Activated CD8-positive, alpha-beta memory T cell treated with anti-CD3 and anti-CD28 coated beads for 24 hours (primary cell): ENCODE data around the gene UCK1.
A peak's percentile ranks its signal among the peaks of the same experiment; 100 is the strongest.
"Not testable (repeated sequence)": the region's sequence is repeated elsewhere in the genome, so short reads cannot be mapped to it uniquely, and the experiment has no call there.

Experiments
- DNase-seq: peaks from one replicate; pipeline ENCODE4 v3.0.0-alpha.2; 2020

The UCK1 gene

GRCh38 chr9:131523086-131523388 is 8.0 kb downstream of the UCK1 start:
- DNase-seq = no peak

- DNase-seq = no peak
These were observed 8.6 kb downstream of the UCK1 start for GRCh38 chr9:131522257-131523085.

GRCh38 chr9:131521822-131522221 is 9.2 kb downstream of the UCK1 start:
- no peak for DNase-seq

GRCh38 chr9:131521203-131521602 is 9.9 kb downstream of the UCK1 start:
- DNase-seq = no peak

GRCh38 chr9:131520503-131520902 is 10.6 kb downstream of the UCK1 start:
- no peak for DNase-seq

GRCh38 chr9:131518553-131518952 is 12.5 kb downstream of the UCK1 start:
- no peak for DNase-seq

GRCh38 chr9:131517761-131518190 is 13.3 kb downstream of the UCK1 start:
- no peak for DNase-seq

- DNase-seq = no peak
These were observed 14.1 kb downstream of the UCK1 start for GRCh38 chr9:131516930-131517329.

DNA sequence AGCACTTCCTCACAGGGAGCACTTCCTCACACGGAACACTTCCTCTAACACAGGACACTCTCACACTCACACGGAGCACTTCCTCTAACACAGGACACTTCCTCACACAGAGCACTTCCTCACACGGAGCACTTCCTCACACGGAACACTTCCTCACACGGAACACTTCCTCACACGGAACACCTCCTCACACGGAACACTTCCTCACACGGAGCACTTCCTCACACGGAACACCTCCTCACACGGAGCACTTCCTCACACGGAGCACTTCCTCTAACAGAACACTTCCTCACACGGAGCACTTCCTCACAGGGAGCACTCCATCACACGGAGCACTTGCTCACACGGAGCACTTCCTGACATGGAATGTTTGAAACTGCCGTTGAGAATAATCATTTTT is 15.0 kb downstream of the UCK1 start:
- DNase-seq = no peak

- not testable (repeated sequence) for DNase-seq
These were observed 15.5 kb downstream of the UCK1 start for GRCh38 chr9:131515559-131516031.

DNA sequence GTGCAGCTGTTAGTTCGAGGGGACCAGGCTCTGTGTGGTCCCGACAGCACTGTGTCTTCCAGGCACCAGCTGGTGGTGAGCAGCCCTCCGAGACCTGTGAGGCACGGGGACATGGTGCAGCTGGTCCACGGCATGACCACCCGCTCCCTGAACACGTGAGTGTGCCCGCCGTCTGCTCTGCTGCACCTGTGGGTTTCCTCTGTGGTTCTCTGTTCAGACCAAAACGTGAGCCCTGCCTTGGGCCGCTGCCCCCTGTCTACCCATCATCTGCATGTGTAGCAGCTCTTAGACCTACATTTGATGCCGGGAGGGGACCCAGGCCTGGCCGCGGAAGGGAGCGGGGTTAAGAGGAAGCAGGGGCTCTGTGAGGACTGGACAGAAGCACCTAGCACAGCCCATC is 17.9 kb downstream of the UCK1 start:
- no peak for DNase-seq

DNA sequence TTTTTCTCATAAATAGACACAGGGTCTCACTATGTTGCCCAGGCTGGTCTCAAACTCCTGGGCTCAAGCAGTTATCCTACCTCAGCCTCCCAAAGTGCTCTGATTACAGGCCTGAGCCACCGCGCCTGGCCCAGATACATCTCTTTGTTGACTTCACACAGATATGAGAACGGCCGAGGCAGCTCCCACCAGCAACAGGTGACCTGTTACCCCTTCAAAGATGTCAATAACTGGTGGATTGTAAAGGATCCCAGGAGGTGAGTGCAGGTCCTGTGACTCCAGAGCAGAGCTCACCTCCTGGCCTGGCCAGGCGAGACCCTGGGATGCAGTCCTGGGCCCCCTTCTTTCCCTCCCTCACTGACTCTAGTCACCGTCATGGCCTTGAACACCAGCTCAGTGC is 19.2 kb downstream of the UCK1 start:
- DNase-seq = no peak

DNA sequence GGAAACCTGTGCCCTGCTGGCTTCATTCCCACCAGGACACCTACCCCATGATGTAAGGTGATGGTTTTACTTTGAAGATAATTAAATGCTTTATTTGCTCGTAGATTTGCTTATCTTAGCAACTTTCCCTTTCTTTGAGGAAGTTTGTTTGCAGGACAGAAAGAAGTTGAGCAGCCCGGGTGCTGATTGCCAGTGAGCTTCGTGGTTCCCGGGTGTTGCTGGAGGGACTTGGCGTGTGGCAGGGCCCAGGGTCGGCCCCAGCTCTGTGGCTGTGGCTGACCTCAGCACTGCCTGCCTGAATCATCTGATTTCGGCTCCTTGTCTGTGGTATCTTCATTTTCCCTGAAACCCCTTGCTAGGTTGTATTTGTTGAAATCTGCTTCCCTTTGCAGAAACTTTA is 19.6 kb downstream of the UCK1 start:
- no peak for DNase-seq

DNA sequence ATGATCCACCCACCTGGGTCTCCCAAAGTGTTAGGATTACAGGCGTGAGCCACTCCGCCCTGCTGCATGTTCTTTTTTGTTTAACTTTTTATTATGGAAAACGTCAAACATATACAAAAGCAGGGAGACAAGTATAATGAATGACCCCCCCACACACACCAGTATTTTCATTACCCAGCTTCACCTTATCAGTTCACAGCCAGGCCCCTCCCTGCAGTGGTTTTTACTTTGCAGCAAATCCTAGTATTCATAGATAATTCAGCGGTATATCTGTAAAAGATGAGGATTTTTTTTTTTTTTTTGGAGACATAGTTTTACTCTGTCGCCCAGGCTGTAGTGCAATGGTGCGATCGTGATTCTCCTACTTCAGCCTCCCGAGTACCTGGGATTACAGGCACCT is 26.1 kb downstream of the UCK1 start:
- no peak for DNase-seq

- DNase-seq = peak; percentile 78
These were observed 27.2 kb downstream of the UCK1 start for GRCh38 chr9:131503626-131504465.

DNA sequence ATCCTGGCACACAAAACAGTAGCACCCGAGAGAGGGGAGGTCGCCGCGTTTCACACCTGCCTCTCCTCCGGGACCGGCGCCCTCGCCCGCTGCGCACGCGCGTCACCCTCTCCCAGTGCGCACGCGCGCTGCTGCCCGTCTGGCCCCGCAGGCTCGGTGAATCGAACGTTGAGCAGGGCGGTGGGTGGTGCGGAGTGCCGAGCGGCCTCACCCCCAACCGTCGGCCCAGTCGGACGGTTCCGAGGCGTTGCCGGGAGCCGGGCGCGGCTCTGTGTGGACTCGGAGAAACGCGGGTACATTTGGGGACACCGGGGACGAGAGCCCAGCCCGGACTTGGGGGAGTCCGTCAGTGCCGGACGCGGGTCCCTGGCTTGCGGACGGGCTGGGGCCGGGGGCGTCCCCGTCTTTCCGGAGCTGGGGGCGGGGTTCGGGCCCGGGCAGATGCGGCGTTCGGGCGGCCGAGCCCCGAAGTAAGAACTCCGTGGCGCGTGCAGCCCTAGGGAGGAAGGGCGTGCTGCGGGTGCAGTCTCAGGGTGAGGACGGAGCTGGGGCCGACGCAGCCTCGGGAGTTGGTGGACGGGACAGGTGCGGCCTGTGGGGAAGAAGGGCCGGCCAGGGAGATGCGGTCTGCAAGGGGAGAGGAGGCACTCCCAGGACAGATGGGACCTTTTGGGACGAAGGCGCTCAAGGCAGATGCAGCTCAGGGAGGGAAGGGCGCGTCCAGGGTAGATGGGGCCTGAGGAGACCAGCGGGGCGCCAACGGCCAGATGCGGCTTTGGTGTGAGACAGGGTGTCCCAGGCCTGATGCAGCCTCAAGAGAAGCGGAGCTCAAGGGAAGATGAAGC is 28.1 kb downstream of the UCK1 start, which contains the start of gene POMT1:
POMT1 (plus strand) TSS at position 138 of the 845 bp plus-strand sequence. CDS start 1,301 bp downstream, outside the sequence.
- peak; percentile 95 for DNase-seq

- DNase-seq = peak; percentile 75
These were observed 30.0 kb downstream of the UCK1 start for GRCh38 chr9:131500939-131501541.

DNA sequence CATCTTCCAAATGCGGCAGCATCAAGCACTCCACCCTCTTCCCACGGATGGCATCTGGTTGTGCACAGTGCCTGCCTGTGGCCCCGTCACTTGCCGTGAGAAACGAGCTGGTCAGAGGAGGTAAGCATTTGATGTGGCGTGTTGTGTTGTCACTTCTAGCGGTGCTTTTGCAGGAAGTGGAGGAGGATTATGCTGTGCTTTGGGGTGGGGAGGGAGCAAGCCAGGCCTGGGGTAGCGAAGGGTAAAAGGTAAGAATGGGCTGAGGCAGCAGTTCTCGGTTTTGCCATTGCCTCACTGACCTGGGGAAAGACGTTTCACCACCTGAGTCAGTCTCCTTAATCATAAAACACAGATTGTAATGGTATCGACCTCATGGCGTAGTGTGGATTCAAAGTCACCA is 30.7 kb downstream of the UCK1 start:
- peak; percentile 80 for DNase-seq

- no peak for DNase-seq
These were observed 31.8 kb downstream of the UCK1 start for GRCh38 chr9:131499254-131499767.

DNA sequence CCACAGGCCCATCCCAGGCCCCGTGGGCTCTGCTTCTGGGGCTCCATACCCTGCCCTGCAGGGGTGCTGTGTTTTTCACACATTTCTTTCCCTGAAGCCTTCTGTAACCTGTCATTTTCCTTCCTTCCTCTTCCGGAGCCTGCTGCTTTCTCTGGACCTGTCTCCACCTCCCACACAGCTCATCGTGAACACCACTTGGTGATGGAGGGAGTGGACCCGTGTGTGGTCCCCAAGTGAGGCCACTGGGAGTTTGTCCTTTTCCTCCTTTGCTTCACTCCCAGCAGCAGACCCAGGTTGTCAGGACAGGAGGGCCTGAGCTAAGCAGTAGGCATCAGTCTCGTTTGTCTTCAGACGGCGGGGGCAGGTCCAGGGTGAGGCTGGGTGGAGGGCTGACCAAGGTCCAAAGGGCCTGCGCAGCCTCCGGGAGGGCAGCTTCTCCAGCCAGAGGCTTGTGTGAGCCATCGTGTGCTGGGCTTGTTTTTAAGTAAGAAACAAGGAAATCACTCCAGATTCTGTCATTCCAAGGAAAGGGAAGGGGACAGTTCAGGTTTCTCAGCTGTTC is 34.1 kb downstream of the UCK1 start:
- no peak for DNase-seq

GRCh38 chr9:131495785-131496184 is 35.3 kb downstream of the UCK1 start:
- DNase-seq = no peak

GRCh38 chr9:131494296-131494870 is 36.7 kb downstream of the UCK1 start:
- no peak for DNase-seq
